Psoas muscle (tissue), 8 donors: Measurements from ENCODE around the gene MAGEB17. TPM values are rescaled to one million over a fixed set of nuclear protein-coding genes. Genes with fewer than 3 reads are reported as not detected.

Experiments
- ATAC-seq, 4 donors: fragments of 200-7000 bp; cut with Tn5 transposase; one replicate each; pipeline ENCODE4 v1.9.1; 2020; ENCODE audit warnings: moderate library complexity in 3 of 4, mild to moderate bottlenecking in 2 of 4
- DNase-seq, 2 donors: peaks; one replicate each; pipeline ENCODE4 v3.0.0-alpha.2; 2020
- H3K27ac ChIP-seq: fragments of 200-600 bp; one replicate; pipeline ENCODE4 v1.8.0; 2022
- H3K27me3 ChIP-seq, 3 donors: fragments of 200-600 bp in 1 of 3; one replicate each; pipeline versions ENCODE4 v1.6.1 to v1.8.0; 2013 to 2022; ENCODE audit warnings: low read length in 2 of 3, mild to moderate bottlenecking in 2 of 3, moderate library complexity in 1 of 3; ENCODE audit not compliant: insufficient read depth in 3 of 3
- H3K36me3 ChIP-seq, 2 donors: fragments of 200-600 bp in 1 of 2; one replicate each; pipeline versions ENCODE4 v1.6.1 to v1.8.0; 2013 to 2022; ENCODE audit warnings: low read depth in 1 of 2, mild to moderate bottlenecking in 1 of 2, moderate library complexity in 1 of 2; ENCODE audit not compliant: insufficient read depth in 1 of 2
- H3K4me1 ChIP-seq: fragments of 200-600 bp; one replicate; pipeline ENCODE4 v1.8.0; 2022
- H3K4me3 ChIP-seq: fragments of 200-600 bp; one replicate; pipeline ENCODE4 v1.8.0; 2022; ENCODE audit warnings: mild to moderate bottlenecking
- H3K9me3 ChIP-seq: fragments of 200-600 bp; one replicate; pipeline ENCODE4 v1.8.0; 2022
- WGBS, 3 donors: extraction: QIAGEN DNeasy Blood & Tissue Kit; methylation state at CpG; one replicate each; pipeline versions ENCODE4 v1.1.6 to v1.1.7; 2013; 5-methylcytosine and 5-hydroxymethylcytosine counted together
- intact Hi-C, 2 donors: fragments of 100-400 bp; cut with DNase I; formaldehyde crosslinking; loops; one replicate each; pipeline versions ENCODE4 v1.11.0 to v1.14.2; 2022
- polyA plus RNA-seq, 3 donors: library from polyadenylated mRNA; stranded (reverse); fragments of 200-250 nt; gene quantifications; one replicate each; pipeline ENCODE4 v1.2.3, GENCODE V29; 2013
- total RNA-seq, 4 donors: library from RNA; stranded (reverse); fragmentation: NEBNext Ultra II Directional in 2 of 4; extraction: Animal tissue kit (Norgen Biotek cat#: 25700) in 2 of 4; gene quantifications; one replicate each; pipeline versions ENCODE4 v1.2.1 to v1.2.4, GENCODE V29; 2021 to 2023
- TF ChIP-seq, protein P1 (sequence below): fragments of 200-600 bp; IDR thresholded peaks from one replicate; pipeline ENCODE4 v1.8.0; 2022; ENCODE audit warnings: antibody characterized with exemption
- donor health status: healthy with polysubstance abuse.
- donor health status: DM: no; HTN: no; CAD: no; lungs with moderate emphysema.
- donor health status: Bipolar disorder and iron deficiency.
- donor health status: healthy.
- donor health status: DM: yes; HTN: yes; CAD: no.
- donor health status: DM: no; HTN: no; CAD: no.
- donor health status: DM: no; HTN: no; CAD: no.
- donor health status: DM: yes; HTN: yes; CAD: no.

MAGEB17 gene
- total and polyA plus RNA-seq, 7 donors: 0.08 to 0.26 (median 0.15) TPM; not detected in 3

DNA sequence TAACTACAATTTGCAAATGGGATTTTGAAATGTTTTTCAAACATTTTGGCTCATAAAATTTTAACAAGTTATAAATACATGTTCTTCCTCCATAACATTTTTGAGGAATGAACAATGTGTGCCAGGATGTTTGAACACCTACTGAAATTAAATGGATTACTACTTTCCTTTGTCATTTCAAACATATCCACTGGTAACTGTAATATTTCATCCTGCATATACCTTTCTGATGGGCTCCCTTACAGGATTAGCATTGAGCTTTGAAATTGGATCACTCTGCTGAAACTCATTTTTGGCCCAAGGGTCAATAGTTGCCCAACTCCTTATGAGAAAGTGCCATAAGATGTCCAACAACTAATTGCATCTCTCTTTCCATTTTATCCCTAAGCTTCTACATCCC is 26.3 kb upstream of the MAGEB17 start:
- no peaks in the 10 kb centered on the region for H3K36me3 ChIP-seq
- no peak overlapping the region for H3K4me3 ChIP-seq
- no peak overlapping the region for H3K27ac ChIP-seq
- intact Hi-C loops: loop anchor here in 1 of 2 donors (5.0 kb wide), 1 partner anchor 136 kb away; no protein-coding TSS in a partner anchor
- peaks cover 0 to 22% (median 0%) of the 10 kb centered on the region in 3 donors for H3K27me3 ChIP-seq
- no peaks in the 10 kb centered on the region for H3K4me1 ChIP-seq
- ATAC-seq: no peak
- no peaks in the 10 kb centered on the region for H3K9me3 ChIP-seq
- DNase-seq: no peak
- TF ChIP-seq, protein P1, sequence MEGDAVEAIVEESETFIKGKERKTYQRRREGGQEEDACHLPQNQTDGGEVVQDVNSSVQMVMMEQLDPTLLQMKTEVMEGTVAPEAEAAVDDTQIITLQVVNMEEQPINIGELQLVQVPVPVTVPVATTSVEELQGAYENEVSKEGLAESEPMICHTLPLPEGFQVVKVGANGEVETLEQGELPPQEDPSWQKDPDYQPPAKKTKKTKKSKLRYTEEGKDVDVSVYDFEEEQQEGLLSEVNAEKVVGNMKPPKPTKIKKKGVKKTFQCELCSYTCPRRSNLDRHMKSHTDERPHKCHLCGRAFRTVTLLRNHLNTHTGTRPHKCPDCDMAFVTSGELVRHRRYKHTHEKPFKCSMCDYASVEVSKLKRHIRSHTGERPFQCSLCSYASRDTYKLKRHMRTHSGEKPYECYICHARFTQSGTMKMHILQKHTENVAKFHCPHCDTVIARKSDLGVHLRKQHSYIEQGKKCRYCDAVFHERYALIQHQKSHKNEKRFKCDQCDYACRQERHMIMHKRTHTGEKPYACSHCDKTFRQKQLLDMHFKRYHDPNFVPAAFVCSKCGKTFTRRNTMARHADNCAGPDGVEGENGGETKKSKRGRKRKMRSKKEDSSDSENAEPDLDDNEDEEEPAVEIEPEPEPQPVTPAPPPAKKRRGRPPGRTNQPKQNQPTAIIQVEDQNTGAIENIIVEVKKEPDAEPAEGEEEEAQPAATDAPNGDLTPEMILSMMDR: no peak

DNA sequence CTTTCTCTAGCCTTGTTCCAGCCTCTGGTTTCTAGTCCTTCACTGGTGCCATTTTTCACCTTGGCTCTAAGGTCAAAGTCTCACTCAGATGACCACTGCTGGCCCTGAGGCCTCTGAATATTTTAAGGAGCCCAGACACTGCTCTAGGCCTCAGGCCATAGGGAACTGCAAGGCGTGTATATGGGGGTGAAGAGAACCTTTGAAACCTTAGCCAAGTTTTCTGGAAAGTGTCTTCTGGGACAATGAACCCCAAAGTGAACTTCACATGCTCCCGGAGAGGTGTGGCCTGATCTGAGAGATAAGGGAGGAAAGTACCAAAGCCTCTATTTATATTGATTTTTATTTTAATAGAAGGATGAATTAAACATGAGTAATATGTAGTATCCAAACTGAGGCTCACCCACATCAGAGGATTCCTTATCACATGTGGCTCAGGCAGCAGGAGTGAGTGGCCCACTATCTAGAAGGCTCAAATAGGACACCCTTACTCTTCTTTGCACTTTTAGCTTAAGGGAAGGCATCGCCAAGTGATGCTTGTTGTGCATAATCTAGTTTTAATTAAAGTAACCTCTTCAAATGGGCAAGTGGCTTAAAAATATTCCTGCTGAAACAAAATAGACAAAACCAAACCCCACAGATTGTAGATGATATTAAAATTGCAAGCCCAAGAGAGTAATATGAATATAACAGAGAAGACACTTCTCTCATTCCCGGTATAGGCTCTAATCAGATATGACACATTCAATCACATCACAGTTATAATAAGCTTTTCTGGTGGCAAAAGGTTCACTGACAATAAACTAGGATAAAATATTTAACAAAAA is 25.6 kb upstream of the MAGEB17 start:
- peaks cover 0 to 26% (median 0%) of the 10 kb centered on the region in 3 donors for H3K27me3 ChIP-seq
- H3K9me3 ChIP-seq: no peaks in the 10 kb centered on the region
- no peak overlapping the region for H3K4me3 ChIP-seq
- no peak for DNase-seq
- TF ChIP-seq, protein P1: no peak
- H3K27ac ChIP-seq: no peak overlapping the region
- intact Hi-C loops: loop anchor here in 1 of 2 donors (5.0 kb wide), 1 partner anchor 136 kb away; no protein-coding TSS in a partner anchor
- WGBS, 3 donors: 82 to 91% (median 89%) methylated on average over 4 of the region's 4 CpGs
- no peaks in the 10 kb centered on the region for H3K36me3 ChIP-seq
- ATAC-seq: no peak
- H3K4me1 ChIP-seq: no peaks in the 10 kb centered on the region

DNA sequence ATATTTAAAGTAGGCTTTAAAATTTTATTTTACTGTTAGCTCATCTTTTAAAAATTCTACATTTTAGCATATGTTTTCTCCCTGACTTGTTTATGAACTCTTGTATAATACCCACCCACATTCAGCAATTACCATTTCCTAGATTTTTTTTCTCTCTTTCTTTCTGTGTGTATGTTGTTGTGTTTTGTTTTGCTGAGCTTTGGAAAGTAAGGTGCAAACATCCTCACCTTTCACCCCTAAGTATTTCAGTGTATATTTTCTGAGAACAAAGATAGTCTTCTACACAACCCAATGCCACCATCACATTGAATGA is 25.1 kb upstream of the MAGEB17 start:
- Histone ChIP-seq H3K27me3 (peaks cover 0 to 27% (median 0%) of the 10 kb centered on the region in 3 donors), H3K36me3 (no peaks in the 10 kb centered on the region), H3K9me3 (no peaks in the 10 kb centered on the region), H3K27ac (no peak overlapping the region), H3K4me3 (no peak overlapping the region), H3K4me1 (no peaks in the 10 kb centered on the region)
- intact Hi-C loops: loop anchor here in 1 of 2 donors (5.0 kb wide), 1 partner anchor 135 kb away; no protein-coding TSS in a partner anchor
- TF ChIP-seq, protein P1: no peak
- ATAC-seq: no peak
- DNase-seq: no peak

DNA sequence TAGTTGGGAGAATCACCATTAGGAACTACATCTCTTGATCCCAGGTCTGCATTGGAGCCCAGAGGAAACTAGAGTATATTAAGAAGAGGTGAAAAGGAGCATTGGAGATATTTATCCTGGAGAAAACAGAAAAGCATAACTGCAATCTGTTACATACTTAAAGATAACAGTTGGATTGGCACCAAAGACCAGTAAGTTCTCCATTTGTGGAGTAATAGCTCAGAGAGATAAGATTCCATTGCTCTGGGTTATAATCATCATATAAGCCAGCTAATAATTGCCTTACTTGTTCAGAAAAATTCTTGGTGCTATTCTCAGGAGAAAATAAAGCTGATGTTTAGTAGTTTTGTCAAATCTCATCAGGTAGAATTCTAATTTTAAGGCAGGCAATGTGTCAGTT is 23.3 kb upstream of the MAGEB17 start:
- Histone ChIP-seq H3K27me3 (peaks cover 0 to 17% (median 0%) of the 10 kb centered on the region in 3 donors), H3K27ac (no peak overlapping the region), H3K4me1 (no peaks in the 10 kb centered on the region), H3K9me3 (no peaks in the 10 kb centered on the region), H3K36me3 (no peaks in the 10 kb centered on the region), H3K4me3 (no peak overlapping the region)
- ATAC-seq (no peak), DNase-seq (no peak)
- TF ChIP-seq, protein P1: no peak
- intact Hi-C loops: loop anchor here in 1 of 2 donors (5.0 kb wide), 1 partner anchor 133 kb away; no protein-coding TSS in a partner anchor
